Right hindlimb (tissue), 1 donor: Measurements from ENCODE around the gene PTPRQ.
"Not testable (repeated sequence)": the region's sequence is repeated elsewhere in the genome, so short reads cannot be mapped to it uniquely, and the experiment has no call there.

Experiments
- DNase-seq: peaks from one replicate; pipeline ENCODE4 v3.0.0-alpha.2; 2018

Gene PTPRQ, protein sequence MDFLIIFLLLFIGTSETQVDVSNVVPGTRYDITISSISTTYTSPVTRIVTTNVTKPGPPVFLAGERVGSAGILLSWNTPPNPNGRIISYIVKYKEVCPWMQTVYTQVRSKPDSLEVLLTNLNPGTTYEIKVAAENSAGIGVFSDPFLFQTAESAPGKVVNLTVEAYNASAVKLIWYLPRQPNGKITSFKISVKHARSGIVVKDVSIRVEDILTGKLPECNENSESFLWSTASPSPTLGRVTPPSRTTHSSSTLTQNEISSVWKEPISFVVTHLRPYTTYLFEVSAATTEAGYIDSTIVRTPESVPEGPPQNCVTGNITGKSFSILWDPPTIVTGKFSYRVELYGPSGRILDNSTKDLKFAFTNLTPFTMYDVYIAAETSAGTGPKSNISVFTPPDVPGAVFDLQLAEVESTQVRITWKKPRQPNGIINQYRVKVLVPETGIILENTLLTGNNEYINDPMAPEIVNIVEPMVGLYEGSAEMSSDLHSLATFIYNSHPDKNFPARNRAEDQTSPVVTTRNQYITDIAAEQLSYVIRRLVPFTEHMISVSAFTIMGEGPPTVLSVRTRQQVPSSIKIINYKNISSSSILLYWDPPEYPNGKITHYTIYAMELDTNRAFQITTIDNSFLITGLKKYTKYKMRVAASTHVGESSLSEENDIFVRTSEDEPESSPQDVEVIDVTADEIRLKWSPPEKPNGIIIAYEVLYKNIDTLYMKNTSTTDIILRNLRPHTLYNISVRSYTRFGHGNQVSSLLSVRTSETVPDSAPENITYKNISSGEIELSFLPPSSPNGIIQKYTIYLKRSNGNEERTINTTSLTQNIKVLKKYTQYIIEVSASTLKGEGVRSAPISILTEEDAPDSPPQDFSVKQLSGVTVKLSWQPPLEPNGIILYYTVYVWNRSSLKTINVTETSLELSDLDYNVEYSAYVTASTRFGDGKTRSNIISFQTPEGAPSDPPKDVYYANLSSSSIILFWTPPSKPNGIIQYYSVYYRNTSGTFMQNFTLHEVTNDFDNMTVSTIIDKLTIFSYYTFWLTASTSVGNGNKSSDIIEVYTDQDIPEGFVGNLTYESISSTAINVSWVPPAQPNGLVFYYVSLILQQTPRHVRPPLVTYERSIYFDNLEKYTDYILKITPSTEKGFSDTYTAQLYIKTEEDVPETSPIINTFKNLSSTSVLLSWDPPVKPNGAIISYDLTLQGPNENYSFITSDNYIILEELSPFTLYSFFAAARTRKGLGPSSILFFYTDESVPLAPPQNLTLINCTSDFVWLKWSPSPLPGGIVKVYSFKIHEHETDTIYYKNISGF (N-terminal part only)

DNA sequence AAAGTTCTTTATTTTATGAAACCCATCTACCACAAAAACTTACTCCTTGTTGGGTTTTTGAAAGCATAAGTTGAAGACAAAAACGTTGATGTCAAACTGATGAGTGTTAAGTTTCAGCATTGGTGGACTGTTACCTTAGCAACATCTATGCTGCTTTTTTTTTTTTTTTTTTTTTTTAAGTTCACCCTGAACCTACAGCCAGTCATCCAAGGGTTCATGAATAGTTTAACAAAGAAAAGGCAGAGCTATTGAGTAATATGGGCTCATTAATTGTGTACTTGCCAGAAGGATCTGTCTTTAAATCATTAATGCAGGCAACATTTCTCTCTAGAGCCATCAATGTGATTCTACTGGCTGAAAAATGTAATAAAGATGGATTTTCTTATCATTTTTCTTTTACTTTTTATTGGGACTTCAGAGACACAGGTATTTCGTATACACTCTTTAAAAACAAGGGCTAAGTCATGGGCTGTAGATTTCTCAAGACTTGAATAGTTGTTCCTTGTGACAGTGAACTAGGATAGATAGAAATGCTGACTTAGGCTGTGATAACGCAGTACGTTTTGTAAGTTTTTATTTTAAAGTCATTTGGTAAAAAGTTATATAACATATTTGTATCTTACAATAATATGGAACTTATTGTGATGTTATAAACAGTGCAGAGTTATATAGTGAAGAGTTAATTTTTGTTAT lies at the start of gene PTPRQ:
TSS of gene PTPRQ (plus strand) at position 262 of the 693 bp plus-strand sequence. CDS start at position 373, 111 bp downstream.
- DNase-seq, result no peak

DNA sequence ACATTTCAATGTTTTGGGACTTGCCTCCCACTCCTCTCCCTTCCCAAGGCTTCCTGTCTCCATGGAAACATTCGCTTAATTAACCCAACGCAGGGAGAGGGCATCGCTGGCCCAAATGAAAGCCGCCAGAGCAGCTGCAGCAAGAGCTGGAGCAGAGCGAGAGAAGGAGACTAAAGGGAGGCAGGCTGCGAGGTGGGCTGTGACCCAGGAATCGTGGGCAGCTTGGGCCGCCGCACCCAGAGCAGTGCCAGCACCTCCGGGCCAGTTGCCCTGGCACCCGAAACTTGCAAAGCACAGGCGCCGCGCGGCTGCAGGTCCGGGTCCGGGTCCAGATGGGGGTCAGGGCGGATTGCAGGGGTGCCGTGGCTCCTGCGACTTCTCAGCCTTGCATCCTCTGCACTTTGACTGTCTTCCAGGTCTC lies 43.5 kb upstream of the PTPRQ start:
- no peak for DNase-seq

GRCh38 chr12:80401191-80401590 lies 42.8 kb upstream of the PTPRQ start:
- DNase-seq, result no peak

DNA sequence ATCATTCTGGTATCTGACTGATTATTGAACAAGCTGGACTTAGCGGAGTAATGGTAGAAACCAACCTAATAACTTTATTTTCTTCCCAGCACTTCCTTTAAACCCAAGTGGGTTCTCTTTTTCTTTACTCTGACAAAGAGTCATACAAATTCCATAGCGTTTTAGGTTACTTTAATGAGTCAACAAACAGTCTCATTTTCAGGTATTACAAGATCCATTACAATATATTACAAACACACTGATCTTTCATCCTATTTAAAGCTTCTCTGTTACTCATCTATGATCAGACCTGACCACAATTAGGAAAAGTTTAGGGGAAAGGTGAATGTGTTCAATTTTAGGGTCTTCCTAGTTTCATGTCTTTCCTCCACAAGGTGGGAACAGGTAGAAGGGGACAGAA lies 39.4 kb upstream of the PTPRQ start:
- no peak for DNase-seq

DNA sequence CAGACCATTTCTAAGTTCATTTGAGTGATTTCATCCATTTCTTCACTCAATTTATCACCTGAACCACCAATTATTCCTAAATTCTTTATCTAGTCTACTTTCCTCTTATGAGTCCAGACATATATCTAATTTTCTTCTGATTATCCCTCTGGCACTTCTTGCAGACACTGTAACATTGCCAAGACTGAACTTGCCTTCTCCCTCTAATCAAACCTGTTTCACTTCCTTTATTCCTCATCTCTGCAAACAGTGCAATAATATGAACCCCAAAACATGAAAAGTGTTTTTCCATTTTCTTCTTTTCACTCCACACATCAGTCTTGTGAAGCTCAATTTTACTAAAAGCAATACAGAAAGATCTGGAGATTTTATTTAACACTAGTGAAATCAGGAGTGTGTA lies 37.8 kb upstream of the PTPRQ start:
- no peak for DNase-seq

- DNase-seq, result no peak
These were observed 32.2 kb upstream of the PTPRQ start for GRCh38 chr12:80411787-80412186.

DNA sequence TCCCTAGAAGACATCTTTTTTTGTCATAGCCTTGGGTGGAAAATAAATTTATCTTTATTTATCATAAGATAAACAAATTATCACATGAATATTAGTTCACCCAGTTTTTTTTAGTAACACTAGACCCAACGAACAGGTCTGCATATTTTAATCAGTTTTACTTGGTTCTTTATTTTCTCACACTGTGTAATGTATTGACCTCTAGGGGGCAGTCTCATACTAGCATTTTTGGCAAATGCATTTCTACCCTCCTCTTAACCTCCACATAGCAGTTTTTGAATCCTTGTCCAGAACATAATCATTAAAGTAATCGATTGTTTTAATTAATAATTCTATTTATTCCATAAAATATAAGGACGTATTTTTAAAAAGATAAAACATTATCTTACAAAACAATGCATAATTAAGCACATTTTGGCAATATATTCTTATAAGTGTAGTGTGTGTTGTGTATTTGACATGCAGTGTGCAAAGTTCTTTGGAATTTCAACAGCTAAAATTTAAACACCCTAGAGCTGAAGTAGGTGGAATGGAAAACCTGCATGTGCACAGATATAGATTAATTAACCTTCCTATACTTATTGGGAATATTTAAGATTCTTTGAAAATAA lies 31.6 kb upstream of the PTPRQ start:
- no peak for DNase-seq

- DNase-seq, result no peak
These were observed 30.6 kb upstream of the PTPRQ start for GRCh38 chr12:80413462-80413861.

GRCh38 chr12:80415466-80415865 lies 28.6 kb upstream of the PTPRQ start:
- no peak for DNase-seq

DNA sequence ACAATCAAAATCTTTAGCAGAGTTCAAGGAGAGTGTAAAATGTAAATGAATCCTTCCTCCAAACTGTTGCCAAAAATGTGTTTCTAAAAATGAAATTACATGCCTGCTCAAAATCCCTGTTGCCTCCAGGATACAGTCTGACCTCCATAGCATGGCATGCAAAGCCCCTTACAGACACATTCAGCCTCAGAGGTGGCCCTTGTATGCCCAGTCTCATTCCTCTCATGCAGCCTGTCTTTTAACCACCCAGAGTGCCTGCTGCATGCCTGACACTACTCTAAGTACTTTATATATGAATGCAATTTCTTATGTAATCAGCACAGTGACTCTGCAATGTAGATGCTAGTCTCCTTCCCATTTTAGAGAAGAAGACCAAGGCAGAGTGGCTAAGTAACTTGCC lies 24.4 kb upstream of the PTPRQ start:
- DNase-seq, result peak; percentile 42

- DNase-seq, result no peak
These were observed 24.0 kb upstream of the PTPRQ start for GRCh38 chr12:80420075-80420474.

DNA sequence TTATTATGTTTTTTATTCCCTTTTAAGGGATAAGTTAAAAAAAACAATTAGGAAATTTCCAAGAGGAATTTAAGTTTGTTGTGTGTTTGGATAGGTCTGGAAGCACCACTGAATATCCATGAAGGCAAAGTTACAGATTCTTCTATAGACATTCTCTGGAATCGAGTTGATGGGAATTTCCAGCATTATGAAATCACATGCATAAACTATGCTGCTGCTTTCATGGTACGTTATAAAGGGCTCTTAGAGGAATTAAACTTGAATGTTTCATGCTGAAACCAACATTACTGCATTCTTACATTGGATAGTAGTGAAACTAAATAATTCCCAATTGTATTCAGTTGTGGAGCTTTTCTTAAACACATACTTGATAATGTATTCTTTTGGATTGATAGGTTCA lies 21.5 kb upstream of the PTPRQ start:
- DNase-seq, result no peak

DNA sequence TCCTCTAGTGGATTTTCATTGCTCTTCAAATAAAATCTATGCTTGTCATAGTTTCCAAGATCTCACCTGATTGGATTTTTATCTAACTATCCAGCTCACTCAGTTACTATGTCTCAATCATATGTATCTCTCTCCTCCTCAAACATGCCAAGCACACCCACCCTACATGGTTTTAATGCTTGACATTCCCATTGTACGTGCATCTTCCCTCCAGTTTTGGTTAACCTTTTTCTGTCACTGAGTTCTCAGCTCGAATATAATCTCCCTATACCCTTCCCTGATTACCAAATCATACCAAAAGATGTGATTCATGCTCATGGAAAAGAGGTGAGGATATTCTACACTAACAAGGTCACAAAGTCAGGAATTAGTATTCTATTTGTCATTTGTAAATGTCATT lies 12.0 kb upstream of the PTPRQ start:
- DNase-seq, result no peak

DNA sequence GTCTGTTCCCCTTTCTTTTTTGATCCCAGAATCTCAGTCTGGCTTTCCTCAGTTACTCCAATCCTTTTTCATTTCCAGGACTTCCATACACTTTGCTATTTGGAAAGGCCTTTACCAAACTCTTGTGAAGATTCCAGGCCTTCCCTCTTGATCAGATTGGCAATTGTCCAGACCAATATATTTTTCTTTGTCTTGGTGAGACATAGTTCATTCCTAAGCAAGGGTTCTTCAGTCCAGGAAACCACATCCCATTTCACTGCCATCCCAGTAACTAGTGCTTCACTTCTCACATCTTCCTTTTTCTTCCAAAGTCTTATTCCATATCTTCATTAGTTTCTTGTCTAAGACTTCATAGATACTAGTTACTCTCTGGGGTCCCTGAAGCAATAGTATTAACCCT lies 2.1 kb upstream of the PTPRQ start:
- DNase-seq, result no peak

DNA sequence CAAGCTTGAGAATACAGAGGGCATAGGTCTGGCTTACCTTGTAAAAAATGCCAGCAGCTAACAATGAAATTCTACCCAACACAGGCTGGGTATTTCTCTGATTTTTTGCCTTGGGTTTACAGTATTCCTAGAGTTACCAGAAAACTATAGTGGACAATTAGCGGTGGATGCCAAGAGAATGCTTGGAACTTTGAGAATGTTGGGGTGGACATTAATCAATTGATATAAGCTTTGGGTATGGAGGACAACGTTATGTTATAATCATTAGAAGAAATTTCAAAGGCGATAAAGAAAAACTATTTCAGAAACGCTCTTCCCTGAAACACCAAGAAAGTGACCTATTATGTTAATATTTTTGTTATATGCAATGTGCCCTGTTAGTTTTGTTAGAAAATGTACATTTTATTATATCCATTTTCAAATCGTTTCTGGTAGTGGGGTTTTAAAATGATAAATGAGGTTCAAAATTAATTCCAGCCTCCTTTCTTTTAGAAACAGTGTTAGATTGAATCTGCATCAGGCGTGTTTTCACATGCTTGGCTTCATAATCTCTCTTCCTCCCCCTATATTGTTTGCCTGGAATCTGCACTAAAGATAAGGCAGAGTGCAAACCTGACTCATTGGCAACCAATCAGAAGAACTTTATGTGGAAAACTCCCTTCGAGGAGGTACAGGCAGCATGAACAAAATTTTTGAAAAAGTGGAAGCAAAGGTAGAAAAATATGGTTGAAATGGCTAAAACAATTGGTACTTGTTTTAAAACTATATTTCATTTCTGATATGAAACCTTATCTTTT lies 1.4 kb upstream of the PTPRQ start:
- DNase-seq, result no peak

- no peak for DNase-seq
These were observed 1.2 kb downstream of the PTPRQ start for GRCh38 chr12:80445083-80445793.

DNA sequence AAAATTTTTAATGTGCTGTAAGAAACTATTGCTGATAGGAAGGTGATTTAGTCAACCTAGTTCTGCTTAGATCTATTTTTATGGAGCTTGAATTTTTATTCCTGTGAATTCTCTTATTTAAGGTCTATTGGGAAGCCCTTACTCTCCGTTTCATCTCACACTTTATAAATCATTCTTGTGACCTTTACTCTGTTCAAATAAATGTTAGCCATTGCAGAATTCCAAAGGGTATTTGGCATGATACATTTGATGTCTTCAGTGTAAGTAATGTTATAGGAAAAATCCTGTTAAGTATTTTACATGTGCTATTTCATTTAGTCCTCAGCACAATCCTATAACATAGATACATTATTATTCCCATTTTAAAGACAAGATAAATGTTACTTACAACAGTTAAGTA lies 12.5 kb downstream of the PTPRQ start:
- no peak for DNase-seq

GRCh38 chr12:80460972-80461371 lies 16.9 kb downstream of the PTPRQ start:
- DNase-seq, result no peak

GRCh38 chr12:80461851-80462250 lies 17.8 kb downstream of the PTPRQ start:
- DNase-seq, result not testable (repeated sequence)

GRCh38 chr12:80469681-80470080 lies 25.6 kb downstream of the PTPRQ start:
- DNase-seq, result no peak
